Upper lobe of right lung (tissue), 1 donor: Measurements from ENCODE around the gene AIP. TPM values are rescaled to one million over a fixed set of nuclear protein-coding genes. Genes with fewer than 3 reads are reported as not detected.
A peak's percentile ranks its signal among the peaks of the same experiment; 100 is the strongest.
"Not testable (repeated sequence)": the region's sequence is repeated elsewhere in the genome, so short reads cannot be mapped to it uniquely, and the experiment has no call there.

Experiments used
- ATAC-seq: fragments of 200-7000 bp; cut with Tn5 transposase; one replicate; pipeline ENCODE4 v1.9.1; 2020; ENCODE audit warnings: mild to moderate bottlenecking, moderate library complexity
- DNase-seq: peaks from one replicate; pipeline ENCODE4 v3.0.0-alpha.2; 2020
- H3K27ac ChIP-seq: fragments of 200-600 bp; one replicate; pipeline ENCODE4 v1.8.0; 2022
- H3K27me3 ChIP-seq: fragments of 200-600 bp; one replicate; pipeline ENCODE4 v1.8.0; 2022; ENCODE audit warnings: mild to moderate bottlenecking
- H3K36me3 ChIP-seq: fragments of 200-600 bp; one replicate; pipeline ENCODE4 v1.8.0; 2022
- H3K4me1 ChIP-seq: fragments of 200-600 bp; one replicate; pipeline ENCODE4 v1.8.0; 2022
- H3K4me3 ChIP-seq: fragments of 200-600 bp; one replicate; pipeline ENCODE4 v1.8.0; 2022; ENCODE audit warnings: mild to moderate bottlenecking
- H3K9me3 ChIP-seq: fragments of 200-600 bp; one replicate; pipeline ENCODE4 v1.8.0; 2022
- intact Hi-C: fragments of 100-400 bp; cut with DNase I; formaldehyde crosslinking; loops from one replicate; pipeline ENCODE4 v1.11.0; 2022
- total RNA-seq: library from RNA; stranded (reverse); fragmentation: NEBNext Ultra II Directional; extraction: Animal tissue kit (Norgen Biotek cat#: 25700); gene quantifications from one replicate; pipeline ENCODE4 v1.2.1, GENCODE V29; 2021
- TF ChIP-seq, protein P1 (sequence below): fragments of 200-600 bp; IDR thresholded peaks from one replicate; pipeline ENCODE4 v1.8.0; 2022; ENCODE audit warnings: antibody characterized with exemption
- donor health status: DM: no; HTN: yes; CAD: no; lungs with severe emphysema.

AIP gene
- total RNA-seq, 1 donor from 2014 or later: 87.0 TPM

DNA sequence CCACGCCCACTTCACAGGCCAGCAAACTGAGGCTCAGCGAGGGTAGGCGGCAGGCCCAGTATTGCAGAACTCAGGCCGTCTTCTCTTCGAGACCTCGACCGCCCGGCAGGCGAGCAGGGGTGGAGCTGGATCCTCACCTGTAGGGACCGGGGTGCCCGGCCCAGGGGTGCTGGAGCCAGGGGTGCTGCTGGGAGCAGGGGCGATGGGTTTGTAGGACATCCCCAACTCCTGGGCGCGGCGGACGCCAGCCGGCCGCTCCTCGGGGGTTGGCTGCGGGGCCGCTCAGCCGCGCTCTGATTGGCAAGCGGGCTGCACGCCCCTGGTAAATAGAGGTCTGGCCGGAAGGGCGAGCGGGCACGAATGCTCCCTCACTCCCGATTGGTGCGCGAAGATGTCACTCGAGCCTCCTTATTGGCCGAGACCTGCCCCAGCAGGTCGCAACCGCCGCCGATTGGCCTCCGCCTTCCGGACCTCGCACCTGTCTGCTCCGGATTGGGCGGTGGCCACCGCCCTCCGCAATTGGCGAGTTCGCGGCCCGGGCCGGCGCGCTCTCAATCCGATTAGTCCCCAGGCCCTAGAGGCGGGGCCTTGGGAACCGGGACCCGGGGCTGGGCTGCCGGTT, 25.1 kb downstream of the AIP start, which contains the start of gene CDK2AP2:
TSS of gene CDK2AP2 (minus strand) at position 299 of the 622 bp plus-strand sequence. CDS start at position 219, 80 bp downstream.
- peak within 1 kb of the TSS; percentile 87 for H3K4me3 ChIP-seq
- ATAC-seq (peak; percentile 88), DNase-seq (peak; percentile 100)
- H3K27me3 ChIP-seq: no peaks in the 10 kb centered on the region
- no peaks in the 10 kb centered on the region for H3K9me3 ChIP-seq
- TF ChIP-seq, protein P1, sequence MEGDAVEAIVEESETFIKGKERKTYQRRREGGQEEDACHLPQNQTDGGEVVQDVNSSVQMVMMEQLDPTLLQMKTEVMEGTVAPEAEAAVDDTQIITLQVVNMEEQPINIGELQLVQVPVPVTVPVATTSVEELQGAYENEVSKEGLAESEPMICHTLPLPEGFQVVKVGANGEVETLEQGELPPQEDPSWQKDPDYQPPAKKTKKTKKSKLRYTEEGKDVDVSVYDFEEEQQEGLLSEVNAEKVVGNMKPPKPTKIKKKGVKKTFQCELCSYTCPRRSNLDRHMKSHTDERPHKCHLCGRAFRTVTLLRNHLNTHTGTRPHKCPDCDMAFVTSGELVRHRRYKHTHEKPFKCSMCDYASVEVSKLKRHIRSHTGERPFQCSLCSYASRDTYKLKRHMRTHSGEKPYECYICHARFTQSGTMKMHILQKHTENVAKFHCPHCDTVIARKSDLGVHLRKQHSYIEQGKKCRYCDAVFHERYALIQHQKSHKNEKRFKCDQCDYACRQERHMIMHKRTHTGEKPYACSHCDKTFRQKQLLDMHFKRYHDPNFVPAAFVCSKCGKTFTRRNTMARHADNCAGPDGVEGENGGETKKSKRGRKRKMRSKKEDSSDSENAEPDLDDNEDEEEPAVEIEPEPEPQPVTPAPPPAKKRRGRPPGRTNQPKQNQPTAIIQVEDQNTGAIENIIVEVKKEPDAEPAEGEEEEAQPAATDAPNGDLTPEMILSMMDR: no peak
- H3K4me1 ChIP-seq: peaks cover 35% of the 10 kb centered on the region
- H3K27ac ChIP-seq: peak within 1 kb of the TSS; percentile 98
- peaks cover 7% of the 10 kb centered on the region for H3K36me3 ChIP-seq
- intact Hi-C loops: loop anchor here (10.0 kb wide), 1 partner anchor 103 kb away; the partner anchor contains the start of genes PPP1CA and TBC1D10C

DNA sequence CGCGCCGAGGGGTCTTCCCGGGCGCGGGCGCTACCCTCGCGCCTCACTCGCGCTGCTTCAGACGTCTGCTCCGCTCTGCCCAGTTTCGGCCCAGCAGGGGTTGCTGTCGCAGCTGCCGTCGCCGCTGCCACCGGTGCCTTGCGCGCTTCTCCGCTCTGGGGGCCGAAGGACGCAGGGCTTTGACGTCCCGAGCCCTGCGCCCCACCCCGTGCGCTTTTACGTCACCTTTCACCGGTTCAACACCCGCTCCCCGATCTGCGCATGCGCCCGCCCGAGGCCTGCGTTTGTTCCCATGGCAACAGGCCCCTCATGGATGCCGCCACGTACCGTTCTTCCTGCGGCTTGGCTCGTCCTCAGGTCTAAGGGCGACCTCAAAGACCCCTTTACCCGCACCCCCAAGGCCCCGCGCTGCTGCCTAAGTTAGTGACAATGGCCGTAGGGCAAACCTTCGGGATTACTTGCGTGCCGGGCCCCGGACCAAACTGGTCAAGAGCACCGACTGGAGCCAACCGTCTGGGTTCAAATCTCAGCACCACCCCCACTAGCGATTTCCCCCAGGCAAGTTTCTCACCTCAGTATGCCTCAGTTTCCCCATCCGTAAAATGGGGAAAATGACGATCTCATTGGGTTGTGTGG, 25.8 kb downstream of the AIP start:
- peak; percentile 100 for DNase-seq
- ATAC-seq: peak; percentile 60
- H3K36me3 ChIP-seq: peaks cover 7% of the 10 kb centered on the region
- H3K27ac ChIP-seq: peak overlapping the region; percentile 98
- no peaks in the 10 kb centered on the region for H3K9me3 ChIP-seq
- peaks cover 32% of the 10 kb centered on the region for H3K4me1 ChIP-seq
- H3K4me3 ChIP-seq: peak overlapping the region; percentile 87
- TF ChIP-seq, protein P1: no peak
- intact Hi-C loops: loop anchor here (10.0 kb wide), 1 partner anchor 104 kb away; the partner anchor contains the start of genes PPP1CA and TBC1D10C
- no peaks in the 10 kb centered on the region for H3K27me3 ChIP-seq

DNA sequence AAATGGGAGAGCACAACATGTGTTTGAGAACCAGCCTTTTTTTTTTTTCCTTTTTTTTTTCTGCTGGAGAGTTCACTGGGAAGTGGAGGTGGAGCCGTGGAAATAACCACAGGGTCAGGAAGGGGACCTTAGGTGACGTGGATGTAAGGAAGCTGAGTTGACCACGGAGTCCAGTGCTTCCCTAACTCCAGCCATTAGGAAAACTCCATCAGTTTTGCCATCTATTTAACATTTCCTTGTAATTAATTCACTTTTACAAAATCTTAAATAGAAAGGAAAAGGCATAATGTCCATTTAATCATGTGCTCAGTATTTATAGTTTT, 27.2 kb downstream of the AIP start:
- DNase-seq (no peak), ATAC-seq (no peak)
- Histone ChIP-seq H3K27ac (no peak overlapping the region), H3K9me3 (no peaks in the 10 kb centered on the region), H3K4me3 (no peak overlapping the region), H3K4me1 (peaks cover 28% of the 10 kb centered on the region), H3K27me3 (no peaks in the 10 kb centered on the region), H3K36me3 (peaks cover 7% of the 10 kb centered on the region)
- intact Hi-C loops: no loop called here
- TF ChIP-seq, protein P1: no peak

DNA sequence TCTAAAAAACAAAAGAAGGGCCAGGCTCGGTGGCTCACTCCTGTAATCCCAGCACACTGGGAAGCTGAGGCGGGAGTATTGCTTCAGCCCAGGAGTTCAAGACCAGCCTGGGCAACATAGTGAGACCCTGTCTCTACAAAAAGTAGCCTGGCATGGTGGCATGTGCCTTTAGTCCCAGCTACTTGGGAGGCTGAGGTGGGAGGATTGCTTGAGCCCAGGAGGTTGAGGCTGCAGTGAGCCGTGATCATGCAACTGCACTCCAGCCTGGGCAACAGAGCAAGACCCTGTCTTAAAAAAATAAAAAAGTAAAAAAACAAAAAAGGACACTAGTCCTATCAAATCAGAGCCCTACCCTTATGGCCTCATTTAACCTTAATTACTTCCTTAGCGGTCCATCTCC, 28.7 kb downstream of the AIP start:
- ATAC-seq, H3K9me3 ChIP-seq, H3K27ac ChIP-seq, H3K4me3 ChIP-seq, H3K36me3 ChIP-seq, DNase-seq, H3K27me3 ChIP-seq, intact Hi-C loops: not testable (repeated sequence)
- peaks cover 15% of the 10 kb centered on the region for H3K4me1 ChIP-seq

DNA sequence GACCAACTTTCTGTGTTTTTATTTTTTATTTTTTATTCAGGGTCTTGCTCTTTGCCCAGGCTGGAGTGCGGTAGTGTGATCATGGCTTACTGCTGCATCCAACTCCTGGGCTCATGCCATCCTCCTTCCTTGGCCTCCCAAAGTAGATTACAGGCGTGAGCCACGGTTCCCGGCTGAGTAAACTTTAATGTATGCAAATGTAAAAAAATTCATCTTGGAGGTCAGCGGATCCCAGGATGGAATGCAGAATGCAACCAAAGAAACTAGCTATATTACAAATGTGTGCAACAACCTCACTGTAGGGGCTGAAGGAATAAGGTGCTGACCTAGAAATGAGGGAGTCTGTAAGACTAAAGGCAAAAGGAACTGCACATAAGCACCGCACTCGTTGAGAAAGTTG, 31.3 kb downstream of the AIP start:
- intact Hi-C loops: no loop called here
- Histone ChIP-seq H3K36me3 (no peaks in the 10 kb centered on the region), H3K27me3 (no peaks in the 10 kb centered on the region), H3K4me3 (no peak overlapping the region), H3K9me3 (no peaks in the 10 kb centered on the region), H3K27ac (no peak overlapping the region), H3K4me1 (peaks cover 1% of the 10 kb centered on the region)
- ATAC-seq: no peak
- DNase-seq: no peak
- TF ChIP-seq, protein P1: no peak

DNA sequence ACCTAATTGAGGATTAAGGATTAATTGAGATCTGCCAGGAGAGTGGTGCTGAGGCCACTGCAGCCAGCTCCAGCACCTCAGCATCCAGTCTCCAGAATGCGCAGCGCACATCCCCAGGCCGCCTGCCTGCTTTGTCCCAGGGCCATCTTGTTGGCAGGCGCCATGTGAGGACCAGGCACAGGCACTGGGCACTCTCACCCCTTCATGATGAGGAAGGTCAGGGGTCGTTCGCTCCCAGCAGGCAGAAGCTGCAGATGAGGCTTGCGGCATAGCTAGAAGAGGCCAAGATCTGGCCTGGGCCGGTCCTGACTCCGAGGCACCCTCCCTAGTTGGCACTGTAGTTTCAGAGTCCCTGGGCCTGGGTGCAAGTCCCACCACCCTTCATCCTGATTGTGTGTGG, 34.0 kb downstream of the AIP start:
- ATAC-seq: no peak
- intact Hi-C loops: no loop called here
- no peak for DNase-seq
- Histone ChIP-seq H3K27ac (no peak overlapping the region), H3K36me3 (no peaks in the 10 kb centered on the region), H3K4me3 (no peak overlapping the region), H3K27me3 (no peaks in the 10 kb centered on the region), H3K4me1 (no peaks in the 10 kb centered on the region), H3K9me3 (no peaks in the 10 kb centered on the region)
- TF ChIP-seq, protein P1: no peak
